ENCODE results near the gene HUNK.
"Not testable (repeated sequence)": the region's sequence is repeated elsewhere in the genome, so short reads cannot be mapped to it uniquely, and the experiment has no call there.

HUNK gene

DNA sequence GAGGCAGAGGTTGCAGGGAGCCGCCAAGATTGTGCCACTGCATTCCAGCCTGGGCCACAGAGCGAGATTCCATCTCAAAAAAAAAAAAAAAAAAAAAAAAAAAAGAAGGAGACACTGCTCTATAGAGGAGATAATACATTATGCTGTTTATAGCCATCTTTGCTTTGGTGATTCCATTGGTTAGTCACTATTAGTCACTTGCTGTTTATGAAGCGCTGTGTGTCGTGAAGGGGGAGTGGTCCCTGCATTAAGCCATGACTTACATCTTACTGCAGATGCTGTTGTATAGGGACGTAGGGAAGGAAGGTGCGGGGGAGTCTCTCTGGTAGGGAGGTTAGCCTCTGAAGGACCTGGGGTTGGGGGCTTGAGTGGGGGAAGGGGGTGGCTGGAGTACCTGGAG is 48.3 kb downstream of the HUNK start:
- DNase-seq (ENCODE audit: low read depth) = peak; percentile 9

DNA sequence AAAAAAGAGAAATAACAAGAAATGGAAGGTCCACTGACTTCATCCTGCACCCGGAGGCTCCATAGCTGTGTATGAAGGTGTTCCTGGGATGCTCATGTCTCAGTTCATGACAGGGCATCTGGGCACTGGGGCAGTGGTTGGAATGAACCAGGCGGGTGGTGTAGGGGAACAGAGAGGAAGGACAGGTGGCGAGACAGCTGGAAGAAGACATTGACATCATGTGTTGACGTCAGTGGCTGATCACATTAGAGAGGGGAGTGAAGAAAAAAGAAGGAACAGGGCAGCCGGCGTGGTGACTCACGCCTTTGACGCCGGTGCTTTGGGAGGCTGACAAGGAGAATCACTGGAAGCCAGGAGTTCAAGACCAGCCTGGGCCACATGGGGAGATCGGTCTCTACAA is 50.1 kb downstream of the HUNK start:
- DNase-seq (ENCODE audit: low read depth) = no peak

- no peak for DNase-seq (ENCODE audit: low read depth)
These were observed 50.9 kb downstream of the HUNK start for GRCh38 chr21:31923756-31924155.

GRCh38 chr21:31924548-31924947 is 51.7 kb downstream of the HUNK start:
- no peak for DNase-seq (ENCODE audit: low read depth)

GRCh38 chr21:31926498-31926897 is 53.7 kb downstream of the HUNK start:
- no peak for DNase-seq (ENCODE audit: low read depth)

DNA sequence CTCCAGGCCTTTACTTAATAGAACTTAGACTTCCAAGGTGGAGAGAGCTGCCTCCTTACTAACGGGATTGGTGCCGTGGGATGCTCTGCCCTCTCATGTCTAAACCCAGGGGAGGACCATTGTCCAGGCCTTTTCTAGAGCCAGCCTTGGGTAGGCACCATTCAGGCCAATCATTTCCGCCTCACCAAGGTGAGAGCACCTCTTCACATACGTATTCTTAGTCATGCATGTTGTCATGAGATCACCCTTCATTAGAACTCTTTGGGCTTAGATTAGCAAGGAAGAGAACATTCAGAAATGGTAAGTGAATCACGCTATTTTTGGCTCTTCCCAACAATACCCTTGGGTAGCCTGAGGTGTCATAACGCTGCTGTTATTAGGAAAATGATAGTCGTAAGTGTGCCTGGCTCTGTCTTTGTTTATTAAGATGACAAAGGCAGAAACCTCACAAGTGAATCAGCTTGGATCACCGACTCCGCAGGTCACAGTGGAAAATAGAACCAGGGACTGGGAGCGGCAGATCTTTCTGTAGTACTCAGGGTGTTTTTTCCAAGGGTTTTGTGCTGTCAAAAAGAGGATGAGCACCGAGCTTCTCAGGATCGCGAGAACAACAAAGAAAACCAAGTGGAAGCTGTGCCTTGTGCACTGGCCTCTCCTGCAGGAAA is 55.0 kb downstream of the HUNK start:
- DNase-seq (ENCODE audit: low read depth) = no peak

DNA sequence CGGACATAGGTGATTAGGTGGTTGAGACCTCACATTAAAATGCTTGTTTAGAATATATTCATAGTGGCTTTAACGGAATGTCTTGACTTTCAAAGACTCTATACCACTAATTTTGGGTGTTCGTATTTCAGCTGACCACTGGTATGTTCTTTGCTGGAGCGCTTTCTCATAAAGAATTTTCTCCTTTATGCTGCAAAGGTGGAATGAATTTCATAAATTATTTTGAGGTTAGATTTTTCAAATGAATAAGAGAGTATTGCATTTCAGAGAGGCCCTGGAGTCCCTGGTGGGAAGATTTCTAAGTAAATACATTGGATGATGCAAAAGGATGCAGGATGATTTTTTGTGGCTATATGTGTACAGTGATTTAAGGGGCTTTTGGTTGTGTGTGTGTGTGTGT is 55.8 kb downstream of the HUNK start:
- DNase-seq (ENCODE audit: low read depth) = no peak

GRCh38 chr21:31929548-31929947 is 56.7 kb downstream of the HUNK start:
- DNase-seq (ENCODE audit: low read depth) = no peak

DNA sequence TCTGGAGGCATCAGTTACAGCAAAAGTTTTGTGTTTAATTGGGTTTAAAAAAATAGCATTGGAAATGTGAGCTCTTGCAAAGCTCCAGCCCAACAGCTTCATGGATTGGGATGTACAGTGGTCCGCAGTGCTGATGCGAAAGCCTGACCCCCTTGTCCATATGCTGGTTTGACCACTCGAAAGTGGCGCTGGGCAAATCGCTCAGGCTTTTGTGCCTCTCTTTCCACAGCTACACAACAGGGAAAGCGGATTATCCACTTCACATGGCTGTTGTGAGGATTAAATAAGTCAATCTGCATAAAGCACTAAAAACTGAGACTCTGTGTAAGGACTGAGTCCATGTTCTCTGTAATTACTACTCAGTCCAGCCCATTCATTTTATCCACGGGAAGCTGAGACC is 57.2 kb downstream of the HUNK start:
- no peak for DNase-seq (ENCODE audit: low read depth)

GRCh38 chr21:31931644-31932469 is 59.0 kb downstream of the HUNK start:
- no peak for DNase-seq (ENCODE audit: low read depth)

GRCh38 chr21:31932470-31932764 is 59.6 kb downstream of the HUNK start:
- no peak for DNase-seq (ENCODE audit: low read depth)

GRCh38 chr21:31937303-31937702 is 64.5 kb downstream of the HUNK start:
- no peak for DNase-seq (ENCODE audit: low read depth)

- DNase-seq (ENCODE audit: low read depth) = no peak
These were observed 65.8 kb downstream of the HUNK start for GRCh38 chr21:31938330-31939301.

DNA sequence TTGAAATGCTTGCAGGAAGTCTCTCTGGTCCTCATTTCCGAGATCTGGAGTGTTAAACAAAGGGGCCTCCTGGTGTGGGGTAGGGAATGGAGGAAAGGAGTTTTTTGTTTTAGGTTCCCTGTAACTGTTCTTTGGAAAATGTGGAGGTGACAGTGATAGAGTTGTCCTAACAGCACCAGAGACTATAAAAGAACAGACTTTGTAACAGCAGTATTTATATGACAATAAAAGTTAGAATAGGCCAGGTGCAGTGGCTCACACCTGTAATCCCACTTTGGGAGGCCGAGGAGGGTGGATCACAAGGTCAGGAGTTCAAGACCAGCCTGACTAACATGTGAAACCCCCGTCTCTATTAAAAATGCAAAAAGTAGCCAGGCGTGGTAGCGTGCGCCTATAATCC is 68.9 kb downstream of the HUNK start:
- no peak for DNase-seq (ENCODE audit: low read depth)

DNA sequence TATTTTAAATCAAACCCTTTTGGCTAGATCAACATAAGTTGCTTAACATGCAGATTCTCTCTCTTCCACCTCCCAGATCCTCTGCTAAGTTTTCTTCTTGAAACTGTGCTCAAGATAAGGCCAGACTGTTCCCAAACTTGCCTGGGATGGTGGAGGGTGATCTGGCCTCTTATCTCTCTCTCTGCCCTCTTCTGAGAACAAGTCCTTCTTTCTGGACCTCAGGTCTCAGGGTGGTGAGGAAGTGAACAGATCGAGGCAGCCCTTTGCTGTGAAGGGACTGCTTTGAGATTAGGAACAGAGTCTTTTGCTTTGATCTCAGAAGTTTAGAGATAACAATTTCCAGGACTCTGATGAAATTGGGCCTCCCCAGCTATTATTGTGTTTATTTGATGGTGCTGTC is 70.7 kb downstream of the HUNK start:
- DNase-seq (ENCODE audit: low read depth) = no peak

GRCh38 chr21:31945141-31945540 is 72.3 kb downstream of the HUNK start:
- DNase-seq (ENCODE audit: low read depth) = no peak

- DNase-seq (ENCODE audit: low read depth) = no peak
These were observed 72.7 kb downstream of the HUNK start for GRCh38 chr21:31945546-31945945.

- no peak for DNase-seq (ENCODE audit: low read depth)
These were observed 73.4 kb downstream of the HUNK start for GRCh38 chr21:31946231-31946630.

DNA sequence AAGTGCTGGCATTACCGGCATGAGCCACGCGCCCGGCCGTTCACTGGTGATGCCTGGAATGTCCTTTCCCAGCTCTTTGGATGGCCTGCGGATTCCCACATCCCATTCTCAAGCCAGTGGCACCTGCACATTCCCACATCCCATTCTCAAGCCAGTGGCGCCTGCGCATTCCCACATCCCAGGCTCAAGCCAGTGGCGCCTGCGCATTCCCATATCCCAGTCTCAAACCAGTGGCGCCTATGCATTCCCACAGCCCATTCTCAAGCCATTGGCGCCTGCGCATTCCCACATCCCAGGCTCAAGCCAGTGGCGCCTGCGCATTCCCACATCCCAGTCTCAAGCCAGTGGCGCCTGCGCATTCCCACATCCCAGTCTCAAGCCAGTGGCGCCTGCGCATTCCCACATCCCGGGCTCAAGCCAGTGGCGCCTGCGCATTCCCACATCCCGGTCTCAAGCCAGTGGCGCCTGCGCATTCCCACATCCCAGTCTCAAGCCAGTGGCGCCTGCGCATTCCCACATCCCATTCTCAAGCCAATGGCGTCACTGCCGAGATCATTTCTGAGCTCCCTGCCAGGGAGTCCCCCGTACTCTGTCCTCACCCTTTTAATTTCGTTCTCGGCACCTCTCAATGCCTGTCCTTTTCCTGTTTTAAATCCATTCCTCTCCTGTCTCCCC is 74.2 kb downstream of the HUNK start:
- DNase-seq (ENCODE audit: low read depth) = not testable (repeated sequence)

GRCh38 chr21:31948676-31949075 is 75.9 kb downstream of the HUNK start:
- no peak for DNase-seq (ENCODE audit: low read depth)

GRCh38 chr21:31952828-31953227 is 80.0 kb downstream of the HUNK start:
- DNase-seq (ENCODE audit: low read depth) = no peak

GRCh38 chr21:31957631-31958030 is 84.8 kb downstream of the HUNK start:
- DNase-seq (ENCODE audit: low read depth) = no peak
